HCT116 (cell line): Measurements from ENCODE around the gene SBF1.

Experiments used
- CEBPB ChIP-seq: IDR thresholded peaks from 2 replicates; pipeline ENCODE4 v1.6.1; 2012; ENCODE audit warnings: low read depth
- EZH2 ChIP-seq: fragments of 200-600 bp; sonication (generic); IDR thresholded peaks from 2 replicates; pipeline ENCODE4 v1.6.1; 2017; ENCODE audit warnings: antibody characterized with exemption, mixed run types
- TF ChIP-seq, protein P1 (sequence below): IDR thresholded peaks from 2 replicates; pipeline ENCODE4 v1.6.1; 2012

DNA sequence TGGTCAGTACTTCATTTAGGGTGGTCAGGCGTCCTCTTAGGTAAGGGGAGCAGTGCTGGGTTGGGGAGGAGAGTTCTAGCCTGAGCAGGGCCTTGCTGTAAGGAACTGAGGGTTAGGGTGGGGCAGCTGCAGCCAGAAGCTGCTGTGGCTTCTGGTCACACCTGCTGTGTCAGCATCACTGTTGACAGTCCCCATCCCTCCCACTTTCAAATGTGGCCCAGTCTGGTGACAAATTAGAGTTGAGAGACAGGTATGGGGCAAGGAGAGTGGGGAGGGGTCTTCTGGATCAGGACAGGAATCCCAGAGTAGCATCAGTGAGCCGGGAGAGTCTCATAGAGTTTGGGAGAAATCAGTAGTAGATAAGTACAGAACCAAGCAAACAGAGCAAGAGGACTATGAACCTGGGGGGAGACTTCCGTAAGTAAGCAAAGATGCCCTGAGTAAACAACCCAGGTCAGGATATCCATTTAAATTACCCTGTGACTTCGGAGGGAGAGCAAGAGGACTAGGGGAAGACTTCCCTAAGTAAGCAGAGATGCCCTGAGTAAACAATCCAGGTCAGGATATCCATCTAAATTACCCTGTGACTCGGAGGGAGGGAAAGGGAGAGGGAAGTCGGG, 78.0 kb downstream of the SBF1 start:
- TF ChIP-seq, protein P1, sequence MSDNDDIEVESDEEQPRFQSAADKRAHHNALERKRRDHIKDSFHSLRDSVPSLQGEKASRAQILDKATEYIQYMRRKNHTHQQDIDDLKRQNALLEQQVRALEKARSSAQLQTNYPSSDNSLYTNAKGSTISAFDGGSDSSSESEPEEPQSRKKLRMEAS, result no peak
- TF ChIP-seq CEBPB, result no peak
- TF ChIP-seq EZH2, result no peak
